OCI-LY7 (cell line): ENCODE results near the gene ETS2. TPM values are rescaled to one million over a fixed set of nuclear protein-coding genes. Genes with fewer than 3 reads are reported as not detected.

Experiments
- BruUV-seq: library from RNA; stranded (reverse); fragments of 400-500 nt; replicated peaks from 2 replicates; lab custom pipeline; 2021; lab: Mats Ljungman, UMichigan
- CTCF ChIA-PET: fragments of 300-600 bp; sonication (Branson Sonifier 250); formaldehyde crosslinking; loops from one replicate; lab custom pipeline; 2022; ENCODE audit warnings: antibody characterized with exemption; ENCODE audit not compliant: unreplicated experiment; lab: Charles Lee
- POLR2A ChIA-PET: fragments of 300-600 bp; sonication (Branson Sonifier 250); formaldehyde crosslinking; loops from one replicate; lab custom pipeline; 2022; ENCODE audit warnings: antibody characterized with exemption; lab: Charles Lee
- DNase-seq: peaks from one replicate; pipeline ENCODE4 v3.0.0-alpha.2; 2015; ENCODE audit warnings: low spot score
- H2AFZ ChIP-seq: fragments of 200-600 bp; sonication (generic), shearing (Covaris generic); 2 replicates; pipeline ENCODE4 v1.6.1; 2014; ENCODE audit warnings: mild to moderate bottlenecking, antibody characterized with exemption, low read length, moderate library complexity
- H3K27ac ChIP-seq: fragments of 200-600 bp; sonication (generic); 2 replicates; pipeline ENCODE4 v1.5.1; 2014; ENCODE audit warnings: mixed run types, low read depth, mild to moderate bottlenecking, moderate library complexity, low read length, inconsistent platforms; ENCODE audit not compliant: poor library complexity, severe bottlenecking
- H3K36me3 ChIP-seq: fragments of 200-600 bp; sonication (generic); 2 replicates; pipeline ENCODE4 v1.6.1; 2014; ENCODE audit warnings: mild to moderate bottlenecking, antibody characterized with exemption, low read length, moderate library complexity, mixed read lengths; ENCODE audit not compliant: insufficient read depth
- H3K4me1 ChIP-seq: fragments of 200-600 bp; sonication (generic); 2 replicates; pipeline ENCODE4 v1.5.1; 2014; ENCODE audit warnings: mild to moderate bottlenecking, low read length; ENCODE audit not compliant: insufficient read depth, poor library complexity, severe bottlenecking
- H3K4me2 ChIP-seq: fragments of 200-600 bp; sonication (generic); 2 replicates; pipeline ENCODE4 v1.6.1; 2014; ENCODE audit warnings: mild to moderate bottlenecking, low read length
- H3K4me3 ChIP-seq: fragments of 200-600 bp; sonication (generic); 2 replicates; pipeline ENCODE4 v1.5.1; 2014; ENCODE audit warnings: mild to moderate bottlenecking, low read depth, low read length; ENCODE audit not compliant: poor library complexity, severe bottlenecking
- H3K79me2 ChIP-seq: fragments of 200-600 bp; sonication (generic); 2 replicates; pipeline ENCODE4 v1.6.1; 2016; ENCODE audit warnings: low read depth, mild to moderate bottlenecking, low read length, moderate library complexity, mixed read lengths; ENCODE audit not compliant: insufficient read depth
- H3K9me2 ChIP-seq: fragments of 200-600 bp; sonication (generic); 2 replicates; pipeline ENCODE4 v1.6.1; 2016; ENCODE audit warnings: mild to moderate bottlenecking, low read length, mixed read lengths; ENCODE audit not compliant: insufficient read depth
- H3K9me3 ChIP-seq: fragments of 200-600 bp; sonication (generic); 2 replicates; pipeline ENCODE4 v1.6.1; 2014; ENCODE audit warnings: mild to moderate bottlenecking, mixed run types, low read length, mixed read lengths
- H4K20me1 ChIP-seq: fragments of 200-600 bp; sonication (generic); 2 replicates; pipeline ENCODE4 v1.6.1; 2014; ENCODE audit warnings: mild to moderate bottlenecking, antibody characterized with exemption, low read length, moderate library complexity, mixed read lengths; ENCODE audit not compliant: insufficient read depth
- EZH2phosphoT487 ChIP-seq: fragments of 200-600 bp; sonication (generic); IDR thresholded peaks from 2 replicates; pipeline ENCODE4 v1.6.1; 2018; ENCODE audit warnings: low read depth, borderline replicate concordance, mild to moderate bottlenecking, mixed run types, antibody characterized with exemption, low read length, moderate library complexity, mixed read lengths
- intact Hi-C: fragments of 100-400 bp; cut with micrococcal nuclease; formaldehyde crosslinking; loops from one replicate; pipeline ENCODE4 v1.10.0; 2022; ENCODE audit not compliant: unreplicated experiment
- total RNA-seq, 2 experiments: library from RNA; depleted of rRNA in 1 of 2; stranded (reverse); fragments of >200 nt in 1 of 2; shearing (Covaris generic) in 1 of 2; gene quantifications; 2 replicates each; pipeline ENCODE4 v1.2.3, GENCODE V29; 2014 to 2022
- TF ChIP-seq, protein P1 (sequence below): fragments of 200-600 bp; sonication (generic); conservative IDR thresholded peaks from 2 replicates; pipeline ENCODE4 v1.5.1; 2014; ENCODE audit warnings: mild to moderate bottlenecking, antibody characterized with exemption, low read length, moderate library complexity, mixed read lengths

Gene ETS2
- total RNA-seq, 2 experiments from 2014 or later: 9.8 to 24.1 TPM

DNA sequence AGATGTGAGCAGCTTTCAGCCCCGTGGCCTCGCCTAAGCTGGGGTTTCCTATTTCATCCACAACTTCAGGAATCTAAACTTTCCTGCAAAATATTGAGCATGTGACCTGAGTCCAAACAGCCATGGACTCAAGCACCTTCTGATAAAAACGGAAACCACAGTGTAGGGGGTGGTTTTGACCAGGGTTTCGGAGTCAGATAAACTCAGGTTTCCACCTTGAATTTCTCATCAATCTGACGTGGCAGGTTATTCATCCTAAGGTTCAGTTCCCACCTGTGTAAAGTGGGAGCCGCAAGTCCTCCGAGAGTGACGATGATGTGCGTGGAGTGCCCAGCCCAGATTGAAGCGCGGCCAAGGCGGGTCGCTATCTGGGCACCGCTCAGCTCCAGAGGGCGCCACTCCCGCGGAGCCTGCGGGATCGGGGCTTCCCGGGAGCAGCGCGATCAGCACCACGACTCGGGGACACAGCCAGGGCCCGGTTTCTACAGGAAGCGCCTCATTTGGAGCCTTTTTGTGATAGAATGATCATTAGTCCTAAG is 871 bp upstream of the ETS2 start:
- H3K4me1 ChIP-seq: peaks cover 40% of the 10 kb centered on the region
- peak overlapping the region; percentile 88 for H3K4me3 ChIP-seq
- H3K9me2 ChIP-seq: no peaks in the 10 kb centered on the region
- H3K4me2 ChIP-seq: peak overlapping the region; percentile 88
- peaks cover 34% of the 10 kb centered on the region for H3K79me2 ChIP-seq
- H3K27ac ChIP-seq: no peak overlapping the region
- no TSS peak for BruUV-seq
- intact Hi-C loops: loop anchor here (1.0 to 5.0 kb wide), 4 partner anchors 38 to 212 kb away; no protein-coding TSS in a partner anchor
- 0 out of 2 replicates have a peak, but pooled peaks cover 3% of the 10 kb centered on the region for H3K9me3 ChIP-seq
- CTCF ChIA-PET: no interaction called here
- POLR2A ChIA-PET: interaction anchor here (2.5 kb wide), 1 partner anchor 18 kb away, joined by 8 read pairs; no protein-coding TSS in a partner anchor
- H4K20me1 ChIP-seq: 0 out of 2 replicates have a peak, but pooled peaks cover 4% of the 10 kb centered on the region
- peak overlapping the region; percentile 80 for H2AFZ ChIP-seq
- TF ChIP-seq EZH2phosphoT487: no peak
- TF ChIP-seq, protein P1, sequence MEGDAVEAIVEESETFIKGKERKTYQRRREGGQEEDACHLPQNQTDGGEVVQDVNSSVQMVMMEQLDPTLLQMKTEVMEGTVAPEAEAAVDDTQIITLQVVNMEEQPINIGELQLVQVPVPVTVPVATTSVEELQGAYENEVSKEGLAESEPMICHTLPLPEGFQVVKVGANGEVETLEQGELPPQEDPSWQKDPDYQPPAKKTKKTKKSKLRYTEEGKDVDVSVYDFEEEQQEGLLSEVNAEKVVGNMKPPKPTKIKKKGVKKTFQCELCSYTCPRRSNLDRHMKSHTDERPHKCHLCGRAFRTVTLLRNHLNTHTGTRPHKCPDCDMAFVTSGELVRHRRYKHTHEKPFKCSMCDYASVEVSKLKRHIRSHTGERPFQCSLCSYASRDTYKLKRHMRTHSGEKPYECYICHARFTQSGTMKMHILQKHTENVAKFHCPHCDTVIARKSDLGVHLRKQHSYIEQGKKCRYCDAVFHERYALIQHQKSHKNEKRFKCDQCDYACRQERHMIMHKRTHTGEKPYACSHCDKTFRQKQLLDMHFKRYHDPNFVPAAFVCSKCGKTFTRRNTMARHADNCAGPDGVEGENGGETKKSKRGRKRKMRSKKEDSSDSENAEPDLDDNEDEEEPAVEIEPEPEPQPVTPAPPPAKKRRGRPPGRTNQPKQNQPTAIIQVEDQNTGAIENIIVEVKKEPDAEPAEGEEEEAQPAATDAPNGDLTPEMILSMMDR: peak; percentile 71
- peaks cover 18% of the 10 kb centered on the region for H3K36me3 ChIP-seq
- no peak for DNase-seq

- peak overlapping the region; percentile 88 for H3K4me3 ChIP-seq
- H4K20me1 ChIP-seq: 0 out of 2 replicates have a peak, but pooled peaks cover 4% of the 10 kb centered on the region
- peak overlapping the region; percentile 80 for H2AFZ ChIP-seq
- peak; percentile 56 for DNase-seq
- CTCF ChIA-PET: no interaction called here
- H3K4me2 ChIP-seq: peak overlapping the region; percentile 88
- peaks cover 34% of the 10 kb centered on the region for H3K79me2 ChIP-seq
- peaks cover 41% of the 10 kb centered on the region for H3K4me1 ChIP-seq
- H3K9me2 ChIP-seq: no peaks in the 10 kb centered on the region
- no TSS peak for BruUV-seq
- H3K27ac ChIP-seq: peak overlapping the region; percentile 44
- TF ChIP-seq, protein P1: peak; percentile 37
- TF ChIP-seq EZH2phosphoT487: no peak
- POLR2A ChIA-PET: interaction anchor here (0.6 to 1.8 kb wide), 4 partner anchors 26 to 142 kb away, joined by 3 to 7 read pairs (median 4); no protein-coding TSS in a partner anchor
- H3K36me3 ChIP-seq: peaks cover 33% of the 10 kb centered on the region
- intact Hi-C loops: loop anchor here (5.0 kb wide), 2 partner anchors 56 to 74 kb away; no protein-coding TSS in a partner anchor
- 0 out of 2 replicates have a peak, but pooled peaks cover 3% of the 10 kb centered on the region for H3K9me3 ChIP-seq
Observed at GRCh38 chr21:38806153-38806941, 618 bp downstream of the ETS2 start.
